ENCODE data around the gene LRRC37A3.
"Not testable (repeated sequence)": the region's sequence is repeated elsewhere in the genome, so short reads cannot be mapped to it uniquely, and the experiment has no call there.

DNA sequence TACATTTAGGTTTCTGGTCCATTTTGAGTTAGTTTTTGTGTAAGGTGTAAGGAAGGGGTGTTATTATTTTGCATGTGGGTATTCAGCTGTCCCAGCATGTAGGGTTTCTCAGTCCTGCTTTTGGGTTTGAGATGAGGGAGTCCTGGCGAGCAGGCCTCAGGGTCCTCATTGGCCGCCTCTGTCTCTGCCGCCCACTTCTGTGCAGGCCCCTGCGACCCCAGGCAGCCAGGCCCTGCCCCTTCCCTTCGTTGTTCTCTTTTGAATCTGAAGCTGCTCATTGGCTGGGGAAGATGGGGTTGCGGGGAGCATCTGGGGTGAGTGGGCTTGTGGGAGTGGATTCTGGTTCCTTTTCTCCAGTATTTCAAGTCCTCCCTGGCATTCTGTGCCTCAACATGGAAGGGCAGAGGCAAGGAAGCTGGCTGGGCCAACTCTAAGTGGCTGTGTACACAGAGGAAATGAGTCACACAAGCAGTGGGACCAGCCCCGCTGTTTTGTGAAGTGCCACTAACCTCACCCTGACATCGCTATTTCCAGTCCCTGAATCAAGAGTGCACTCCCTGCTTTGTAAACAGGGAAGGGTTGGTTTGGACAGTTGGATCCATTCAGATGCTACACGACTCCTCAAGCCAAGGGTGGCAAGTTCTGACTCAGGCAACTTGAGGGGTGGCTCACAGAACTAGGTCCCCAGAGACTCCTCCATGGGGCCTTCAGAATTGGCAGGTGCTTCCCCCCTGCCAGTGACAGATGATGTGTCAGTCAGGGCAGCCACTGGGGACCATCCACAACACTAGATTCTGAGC is 110.9 kb downstream of the LRRC37A3 start:
- not testable (repeated sequence) for TF ChIP-seq POLR2A (IDR thresholded peaks at IDR 0.05)
- TF ChIP-seq, protein P1, sequence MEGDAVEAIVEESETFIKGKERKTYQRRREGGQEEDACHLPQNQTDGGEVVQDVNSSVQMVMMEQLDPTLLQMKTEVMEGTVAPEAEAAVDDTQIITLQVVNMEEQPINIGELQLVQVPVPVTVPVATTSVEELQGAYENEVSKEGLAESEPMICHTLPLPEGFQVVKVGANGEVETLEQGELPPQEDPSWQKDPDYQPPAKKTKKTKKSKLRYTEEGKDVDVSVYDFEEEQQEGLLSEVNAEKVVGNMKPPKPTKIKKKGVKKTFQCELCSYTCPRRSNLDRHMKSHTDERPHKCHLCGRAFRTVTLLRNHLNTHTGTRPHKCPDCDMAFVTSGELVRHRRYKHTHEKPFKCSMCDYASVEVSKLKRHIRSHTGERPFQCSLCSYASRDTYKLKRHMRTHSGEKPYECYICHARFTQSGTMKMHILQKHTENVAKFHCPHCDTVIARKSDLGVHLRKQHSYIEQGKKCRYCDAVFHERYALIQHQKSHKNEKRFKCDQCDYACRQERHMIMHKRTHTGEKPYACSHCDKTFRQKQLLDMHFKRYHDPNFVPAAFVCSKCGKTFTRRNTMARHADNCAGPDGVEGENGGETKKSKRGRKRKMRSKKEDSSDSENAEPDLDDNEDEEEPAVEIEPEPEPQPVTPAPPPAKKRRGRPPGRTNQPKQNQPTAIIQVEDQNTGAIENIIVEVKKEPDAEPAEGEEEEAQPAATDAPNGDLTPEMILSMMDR (IDR thresholded peaks at IDR 0.05): not testable (repeated sequence)
- TF ChIP-seq POLR2AphosphoS5 (IDR thresholded peaks at IDR 0.05): peak; percentile 66

Data from prostate gland (tissue), 2 donors.